ENCODE measurements around the gene NFIA. TPM values are rescaled to one million over a fixed set of nuclear protein-coding genes. Genes with fewer than 3 reads are reported as not detected.

NFIA gene
- total and polyA plus RNA-seq, 2 of the 13 experiments (the other 11 are each of a cell fraction or from before 2014, with no cell fraction given): 14.7 to 28.5 TPM

DNA sequence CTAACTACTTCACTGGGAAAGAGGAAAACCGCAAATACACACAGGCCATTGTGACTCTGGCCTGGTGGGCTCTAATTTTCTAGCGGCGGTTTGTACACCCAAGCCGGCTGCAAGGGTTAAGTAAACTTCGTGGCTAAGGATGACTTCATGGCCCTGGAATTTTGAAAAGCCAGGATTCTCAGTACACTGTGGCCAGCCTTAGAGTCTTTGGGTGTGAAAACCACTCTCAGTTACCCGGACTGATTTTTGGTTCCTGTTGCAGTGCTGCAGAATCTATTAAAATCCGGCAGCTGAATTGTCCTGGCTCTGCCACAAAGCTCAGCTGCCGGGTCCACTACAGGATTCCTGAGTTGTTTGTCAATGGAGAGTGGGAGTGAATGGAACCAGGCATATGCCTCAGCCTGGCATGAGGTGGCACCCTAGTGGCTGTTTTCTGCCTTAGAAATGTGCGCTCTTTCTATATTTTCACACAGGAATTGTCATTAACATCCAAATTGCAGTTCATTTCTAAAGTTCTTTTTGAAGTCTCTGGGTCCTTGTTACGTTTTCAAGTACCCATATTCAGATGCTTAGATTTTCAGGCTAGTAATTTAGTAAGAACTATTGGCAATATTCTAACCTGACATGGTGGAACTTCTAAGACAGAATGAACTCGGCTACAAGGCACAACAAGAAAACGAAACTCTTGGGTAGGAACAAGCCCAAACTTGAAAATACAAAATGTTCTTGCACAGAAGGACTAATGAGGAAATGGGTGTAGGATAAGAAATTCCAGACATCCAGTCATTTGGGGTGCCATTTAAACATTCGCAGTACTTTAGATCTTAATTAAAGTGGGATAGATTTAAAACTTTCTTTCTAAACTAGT lies 255.9 kb downstream of the NFIA start (continued):
- no peak for TF ChIP-seq TSC22D2 (CRISPR knock-in tag; IDR thresholded peaks at IDR 0.05; ENCODE audit: borderline replicate concordance)
- no peak for TF ChIP-seq KLF6 (CRISPR knock-in tag; IDR thresholded peaks at IDR 0.05)
- TF ChIP-seq, protein P1, sequence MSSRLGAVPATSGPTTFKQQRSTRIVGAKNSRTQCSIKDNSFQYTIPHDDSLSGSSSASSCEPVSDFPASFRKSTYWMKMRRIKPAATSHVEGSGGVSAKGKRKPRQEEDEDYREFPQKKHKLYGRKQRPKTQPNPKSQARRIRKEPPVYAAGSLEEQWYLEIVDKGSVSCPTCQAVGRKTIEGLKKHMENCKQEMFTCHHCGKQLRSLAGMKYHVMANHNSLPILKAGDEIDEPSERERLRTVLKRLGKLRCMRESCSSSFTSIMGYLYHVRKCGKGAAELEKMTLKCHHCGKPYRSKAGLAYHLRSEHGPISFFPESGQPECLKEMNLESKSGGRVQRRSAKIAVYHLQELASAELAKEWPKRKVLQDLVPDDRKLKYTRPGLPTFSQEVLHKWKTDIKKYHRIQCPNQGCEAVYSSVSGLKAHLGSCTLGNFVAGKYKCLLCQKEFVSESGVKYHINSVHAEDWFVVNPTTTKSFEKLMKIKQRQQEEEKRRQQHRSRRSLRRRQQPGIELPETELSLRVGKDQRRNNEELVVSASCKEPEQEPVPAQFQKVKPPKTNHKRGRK (CRISPR knock-in tag; IDR thresholded peaks at IDR 0.05): no peak
- TF ChIP-seq SPEN (CRISPR knock-in tag; IDR thresholded peaks at IDR 0.05; ENCODE audit: low read depth): no peak
- no peak for TF ChIP-seq ZNF136 (CRISPR knock-in tag; IDR thresholded peaks at IDR 0.05; ENCODE audit: low read depth)
- TF ChIP-seq, protein P2, sequence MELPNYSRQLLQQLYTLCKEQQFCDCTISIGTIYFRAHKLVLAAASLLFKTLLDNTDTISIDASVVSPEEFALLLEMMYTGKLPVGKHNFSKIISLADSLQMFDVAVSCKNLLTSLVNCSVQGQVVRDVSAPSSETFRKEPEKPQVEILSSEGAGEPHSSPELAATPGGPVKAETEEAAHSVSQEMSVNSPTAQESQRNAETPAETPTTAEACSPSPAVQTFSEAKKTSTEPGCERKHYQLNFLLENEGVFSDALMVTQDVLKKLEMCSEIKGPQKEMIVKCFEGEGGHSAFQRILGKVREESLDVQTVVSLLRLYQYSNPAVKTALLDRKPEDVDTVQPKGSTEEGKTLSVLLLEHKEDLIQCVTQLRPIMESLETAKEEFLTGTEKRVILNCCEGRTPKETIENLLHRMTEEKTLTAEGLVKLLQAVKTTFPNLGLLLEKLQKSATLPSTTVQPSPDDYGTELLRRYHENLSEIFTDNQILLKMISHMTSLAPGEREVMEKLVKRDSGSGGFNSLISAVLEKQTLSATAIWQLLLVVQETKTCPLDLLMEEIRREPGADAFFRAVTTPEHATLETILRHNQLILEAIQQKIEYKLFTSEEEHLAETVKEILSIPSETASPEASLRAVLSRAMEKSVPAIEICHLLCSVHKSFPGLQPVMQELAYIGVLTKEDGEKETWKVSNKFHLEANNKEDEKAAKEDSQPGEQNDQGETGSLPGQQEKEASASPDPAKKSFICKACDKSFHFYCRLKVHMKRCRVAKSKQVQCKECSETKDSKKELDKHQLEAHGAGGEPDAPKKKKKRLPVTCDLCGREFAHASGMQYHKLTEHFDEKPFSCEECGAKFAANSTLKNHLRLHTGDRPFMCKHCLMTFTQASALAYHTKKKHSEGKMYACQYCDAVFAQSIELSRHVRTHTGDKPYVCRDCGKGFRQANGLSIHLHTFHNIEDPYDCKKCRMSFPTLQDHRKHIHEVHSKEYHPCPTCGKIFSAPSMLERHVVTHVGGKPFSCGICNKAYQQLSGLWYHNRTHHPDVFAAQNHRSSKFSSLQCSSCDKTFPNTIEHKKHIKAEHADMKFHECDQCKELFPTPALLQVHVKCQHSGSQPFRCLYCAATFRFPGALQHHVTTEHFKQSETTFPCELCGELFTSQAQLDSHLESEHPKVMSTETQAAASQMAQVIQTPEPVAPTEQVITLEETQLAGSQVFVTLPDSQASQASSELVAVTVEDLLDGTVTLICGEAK (IDR thresholded peaks at IDR 0.05): no peak
- TF ChIP-seq, protein P2 (CRISPR knock-in tag; IDR thresholded peaks at IDR 0.05): no peak; the same call in 1 of the 2 replicates
- no peak for TF ChIP-seq ZNF556 (CRISPR knock-in tag; IDR thresholded peaks at IDR 0.05; ENCODE audit: borderline replicate concordance)
- no peak for TF ChIP-seq SP1 (IDR thresholded peaks at IDR 0.05)
- TF ChIP-seq SP1 (CRISPR knock-in tag; IDR thresholded peaks at IDR 0.05): no peak
- no peak for TF ChIP-seq TBP (CRISPR knock-in tag; IDR thresholded peaks at IDR 0.05)
- no peak for TF ChIP-seq ZNF263 (CRISPR knock-in tag; IDR thresholded peaks at IDR 0.05)
- TF ChIP-seq CREM (IDR thresholded peaks at IDR 0.05): peak; percentile 47; the same call in 1 of the 2 replicates
- no peak for TF ChIP-seq CREM (CRISPR knock-in tag; IDR thresholded peaks at IDR 0.05)
- TF ChIP-seq ZNF430 (CRISPR knock-in tag; IDR thresholded peaks at IDR 0.05): no peak
- peak; percentile 27; the same call in 1 of the 2 replicates for TF ChIP-seq KMT2A (CRISPR knock-in tag; IDR thresholded peaks at IDR 0.05)
- TF ChIP-seq, protein P3, sequence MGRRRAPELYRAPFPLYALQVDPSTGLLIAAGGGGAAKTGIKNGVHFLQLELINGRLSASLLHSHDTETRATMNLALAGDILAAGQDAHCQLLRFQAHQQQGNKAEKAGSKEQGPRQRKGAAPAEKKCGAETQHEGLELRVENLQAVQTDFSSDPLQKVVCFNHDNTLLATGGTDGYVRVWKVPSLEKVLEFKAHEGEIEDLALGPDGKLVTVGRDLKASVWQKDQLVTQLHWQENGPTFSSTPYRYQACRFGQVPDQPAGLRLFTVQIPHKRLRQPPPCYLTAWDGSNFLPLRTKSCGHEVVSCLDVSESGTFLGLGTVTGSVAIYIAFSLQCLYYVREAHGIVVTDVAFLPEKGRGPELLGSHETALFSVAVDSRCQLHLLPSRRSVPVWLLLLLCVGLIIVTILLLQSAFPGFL (CRISPR knock-in tag; IDR thresholded peaks at IDR 0.05): no peak
- TF ChIP-seq, protein P4, sequence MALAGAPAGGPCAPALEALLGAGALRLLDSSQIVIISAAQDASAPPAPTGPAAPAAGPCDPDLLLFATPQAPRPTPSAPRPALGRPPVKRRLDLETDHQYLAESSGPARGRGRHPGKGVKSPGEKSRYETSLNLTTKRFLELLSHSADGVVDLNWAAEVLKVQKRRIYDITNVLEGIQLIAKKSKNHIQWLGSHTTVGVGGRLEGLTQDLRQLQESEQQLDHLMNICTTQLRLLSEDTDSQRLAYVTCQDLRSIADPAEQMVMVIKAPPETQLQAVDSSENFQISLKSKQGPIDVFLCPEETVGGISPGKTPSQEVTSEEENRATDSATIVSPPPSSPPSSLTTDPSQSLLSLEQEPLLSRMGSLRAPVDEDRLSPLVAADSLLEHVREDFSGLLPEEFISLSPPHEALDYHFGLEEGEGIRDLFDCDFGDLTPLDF (CRISPR knock-in tag; IDR thresholded peaks at IDR 0.05): no peak
